ENCODE data around the gene PPIP5K1. TPM values are rescaled to one million over a fixed set of nuclear protein-coding genes. Genes with fewer than 3 reads are reported as not detected.

Gene PPIP5K1
- total and polyA plus RNA-seq, 2 donors from 2014 or later, result 7.7 to 64.6 TPM

GRCh38 chr15:43493703-43494472, 96.1 kb downstream of the PPIP5K1 start:
- TF ChIP-seq CTCF (IDR thresholded peaks at IDR 0.05; ENCODE audit: borderline replicate concordance, extremely low read depth, insufficient read depth), result no peak
- Histone ChIP-seq H3K36me3 (ENCODE audit: control insufficient read depth in 2 of 3, insufficient read depth in 3 of 3, low read length in 3 of 3) (peaks cover 0 to 9% (median 0%) of the 10 kb centered on the region in 3 donors), H3K9me3 (ENCODE audit: control insufficient read depth in 2 of 3, insufficient read depth in 1 of 3, low read length in 3 of 3) (no peaks in the 10 kb centered on the region), H3K9ac (ENCODE audit: low read length in 3 of 3) (peak overlapping the region in 2 of 3 donors; percentile 93 to 98), H3K27me3 (ENCODE audit: control insufficient read depth, insufficient read depth, low read length) (no peaks in the 10 kb centered on the region), H3K4me3 (ENCODE audit: low read length in 3 of 3) (peak overlapping the region; percentile 92 to 99 (median 95)), H3K4me1 (ENCODE audit: control insufficient read depth in 2 of 3, insufficient read depth in 2 of 3, low read depth in 1 of 3, low read length in 3 of 3) (peaks cover 2 to 10% (median 3%) of the 10 kb centered on the region in 3 donors), H3K27ac (ENCODE audit: low read depth in 2 of 2, low read length in 2 of 2) (peak overlapping the region in 1 of 2 donors; percentile 34)
- DNase-seq (no peak), FAIRE-seq (no peak)
- intact Hi-C loops (cut with DNase I), result no loop called here

- peak; percentile 96 to 98 (median 98) for DNase-seq
- Histone ChIP-seq H3K9ac (ENCODE audit: low read length in 3 of 3) (peak within 1 kb of the TSS; percentile 77 to 98 (median 93)), H3K27me3 (ENCODE audit: control insufficient read depth, insufficient read depth, low read length) (no peaks in the 10 kb centered on the region), H3K27ac (ENCODE audit: low read depth in 2 of 2, low read length in 2 of 2) (peak within 1 kb of the TSS; percentile 92 to 94), H3K4me1 (ENCODE audit: control insufficient read depth in 2 of 3, insufficient read depth in 2 of 3, low read depth in 1 of 3, low read length in 3 of 3) (peaks cover 2 to 10% (median 3%) of the 10 kb centered on the region in 3 donors), H3K9me3 (ENCODE audit: control insufficient read depth in 2 of 3, insufficient read depth in 1 of 3, low read length in 3 of 3) (no peaks in the 10 kb centered on the region), H3K36me3 (ENCODE audit: control insufficient read depth in 2 of 3, insufficient read depth in 3 of 3, low read length in 3 of 3) (peaks cover under 1 to 11% (median 4%) of the 10 kb centered on the region in 3 donors), H3K4me3 (ENCODE audit: low read length in 3 of 3) (peak within 1 kb of the TSS; percentile 92 to 99 (median 95))
- intact Hi-C loops (cut with DNase I), result no loop called here
- peak; percentile 90 for FAIRE-seq
- no peak for TF ChIP-seq CTCF (IDR thresholded peaks at IDR 0.05; ENCODE audit: borderline replicate concordance, extremely low read depth, insufficient read depth)
Observed at GRCh38 chr15:43492673-43493601, 97.1 kb downstream of the PPIP5K1 start, which contains the start of gene TP53BP1. Gene TP53BP1 (minus strand): TSS chr15:43493156. CDS start chr15:43493043, 113 bp downstream.

DNA sequence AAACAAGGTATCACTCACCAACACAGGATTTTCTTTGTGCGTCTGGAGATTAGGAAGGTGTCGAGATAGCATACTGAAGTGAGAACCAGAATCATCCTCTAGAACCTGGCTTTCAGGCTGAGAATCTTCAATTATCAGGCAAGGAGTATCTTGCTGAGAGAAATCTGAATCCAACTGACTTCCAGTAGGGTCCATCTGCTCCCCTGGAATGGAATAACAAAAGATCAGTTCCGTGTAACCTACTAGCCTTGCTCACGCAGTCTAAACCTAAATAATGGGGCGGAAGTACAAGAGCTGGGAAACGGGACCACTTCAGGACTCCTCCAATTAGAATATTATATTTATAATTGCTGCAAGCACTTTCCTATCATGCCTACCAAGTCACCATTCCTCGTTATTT, 97.7 kb downstream of the PPIP5K1 start:
- H3K36me3 ChIP-seq (ENCODE audit: control insufficient read depth in 2 of 3, insufficient read depth in 3 of 3, low read length in 3 of 3), result peaks cover 2 to 11% (median 6%) of the 10 kb centered on the region in 3 donors
- intact Hi-C loops (cut with DNase I), result no loop called here
- DNase-seq, result no peak
- no peaks in the 10 kb centered on the region for H3K27me3 ChIP-seq (ENCODE audit: control insufficient read depth, insufficient read depth, low read length)
- no peaks in the 10 kb centered on the region for H3K9me3 ChIP-seq (ENCODE audit: control insufficient read depth in 2 of 3, insufficient read depth in 1 of 3, low read length in 3 of 3)
- no peak for FAIRE-seq
- peak overlapping the region; percentile 77 to 98 (median 93) for H3K9ac ChIP-seq (ENCODE audit: low read length in 3 of 3)
- TF ChIP-seq CTCF (IDR thresholded peaks at IDR 0.05; ENCODE audit: borderline replicate concordance, extremely low read depth, insufficient read depth), result no peak
- H3K27ac ChIP-seq (ENCODE audit: low read depth in 2 of 2, low read length in 2 of 2), result no peak overlapping the region
- H3K4me1 ChIP-seq (ENCODE audit: control insufficient read depth in 2 of 3, insufficient read depth in 2 of 3, low read depth in 1 of 3, low read length in 3 of 3), result peaks cover 2 to 10% (median 3%) of the 10 kb centered on the region in 3 donors
- peak overlapping the region; percentile 92 to 99 (median 95) for H3K4me3 ChIP-seq (ENCODE audit: low read length in 3 of 3)
